ENCODE measurements around the gene ARHGAP40. TPM values are rescaled to one million over a fixed set of nuclear protein-coding genes. Genes with fewer than 3 reads are reported as not detected.

ARHGAP40 gene
- total RNA-seq, result not detected

- Histone ChIP-seq H3K4me1 (peaks cover 0 to 10% of the 10 kb centered on the region in 2 donors), H3K27me3 (peaks cover 5% of the 10 kb centered on the region in 2 donors), H3K27ac (no peak within 1 kb of the TSS), H3K36me3 (no peaks in the 10 kb centered on the region), H3K9me3 (no peaks in the 10 kb centered on the region), H3K4me3 (no peak within 1 kb of the TSS)
- no peak for DNase-seq (ENCODE audit: low spot score)
- TF ChIP-seq CTCF (IDR thresholded peaks at IDR 0.05), result no peak
Observed at GRCh38 chr20:38601216-38602184, at the start of gene ARHGAP40. ARHGAP40 (plus strand) TSS chr20:38601809.

- H3K4me1 ChIP-seq, result no peaks in the 10 kb centered on the region
- H3K27ac ChIP-seq, result no peak overlapping the region
- no peaks in the 10 kb centered on the region for H3K9me3 ChIP-seq
- no peak for TF ChIP-seq CTCF (IDR thresholded peaks at IDR 0.05)
- no peak overlapping the region for H3K4me3 ChIP-seq
- H3K36me3 ChIP-seq, result peaks cover 80% of the 10 kb centered on the region
- H3K27me3 ChIP-seq, result no peaks in the 10 kb centered on the region
- no peak for DNase-seq (ENCODE audit: low spot score)
Observed at GRCh38 chr20:38554986-38555385, 46.6 kb upstream of the ARHGAP40 start.

- no peaks in the 10 kb centered on the region for H3K27me3 ChIP-seq
- DNase-seq (ENCODE audit: low spot score), result no peak
- H3K36me3 ChIP-seq, result peaks cover 81% of the 10 kb centered on the region
- H3K9me3 ChIP-seq, result no peaks in the 10 kb centered on the region
- TF ChIP-seq CTCF (IDR thresholded peaks at IDR 0.05), result no peak
- no peak overlapping the region for H3K4me3 ChIP-seq
- no peak overlapping the region for H3K27ac ChIP-seq
- no peaks in the 10 kb centered on the region for H3K4me1 ChIP-seq
Observed at GRCh38 chr20:38555395-38555794, 46.2 kb upstream of the ARHGAP40 start.

- Histone ChIP-seq H3K4me1 (no peaks in the 10 kb centered on the region), H3K9me3 (no peaks in the 10 kb centered on the region), H3K4me3 (no peak overlapping the region), H3K27me3 (no peaks in the 10 kb centered on the region), H3K36me3 (peaks cover 66% of the 10 kb centered on the region), H3K27ac (no peak overlapping the region)
- DNase-seq (ENCODE audit: low spot score), result no peak
- TF ChIP-seq CTCF (IDR thresholded peaks at IDR 0.05), result no peak
Observed at GRCh38 chr20:38557174-38557573, 44.4 kb upstream of the ARHGAP40 start.

GRCh38 chr20:38558596-38559360 lies 42.8 kb upstream of the ARHGAP40 start:
- H3K4me1 ChIP-seq, result no peaks in the 10 kb centered on the region
- no peak overlapping the region for H3K4me3 ChIP-seq
- H3K36me3 ChIP-seq, result peaks cover 64% of the 10 kb centered on the region
- no peaks in the 10 kb centered on the region for H3K9me3 ChIP-seq
- no peak for TF ChIP-seq CTCF (IDR thresholded peaks at IDR 0.05)
- no peak overlapping the region for H3K27ac ChIP-seq
- H3K27me3 ChIP-seq, result no peaks in the 10 kb centered on the region
- DNase-seq (ENCODE audit: low spot score), result no peak

Measured in right atrium auricular region (tissue), 2 donors.